Neural crest cell (in vitro differentiated cells): Measurements from ENCODE around the gene NELFB. TPM values are rescaled to one million over a fixed set of nuclear protein-coding genes. Genes with fewer than 3 reads are reported as not detected.
"Not testable (repeated sequence)": the region's sequence is repeated elsewhere in the genome, so short reads cannot be mapped to it uniquely, and the experiment has no call there.

ENCODE experiments used
- DNase-seq: peaks from one replicate; pipeline ENCODE4 v3.0.0; 2021; ENCODE audit warnings: low read depth, mixed read lengths, low spot score
- H3K27ac Mint-ChIP-seq: one replicate; pipeline ENCODE4 v1.8.0; 2021; ENCODE audit warnings: mild to moderate bottlenecking, mixed read lengths; ENCODE audit not compliant: unreplicated experiment
- H3K27me3 Mint-ChIP-seq: 2 replicates; pipeline ENCODE4 v1.8.0; 2021; ENCODE audit warnings: low read depth, mild to moderate bottlenecking, mixed read lengths
- H3K36me3 Mint-ChIP-seq: 2 replicates; pipeline ENCODE4 v1.8.0; 2021; ENCODE audit warnings: low read depth, mild to moderate bottlenecking, mixed read lengths
- H3K4me1 Mint-ChIP-seq: 2 replicates; pipeline ENCODE4 v1.8.0; 2021; ENCODE audit warnings: mixed read lengths
- H3K4me3 Mint-ChIP-seq: one replicate; pipeline ENCODE4 v1.8.0; 2021; ENCODE audit warnings: mild to moderate bottlenecking, mixed read lengths
- H3K9me3 Mint-ChIP-seq: 2 replicates; pipeline ENCODE4 v1.8.0; 2021; ENCODE audit warnings: mixed read lengths
- CTCF ChIP-seq: fragments of 200-600 bp; sonication (generic); conservative IDR thresholded peaks from 2 replicates; pipeline ENCODE4 v1.5.0; 2021; ENCODE audit warnings: antibody characterized with exemption, mild to moderate bottlenecking
- total RNA-seq: library from RNA; stranded (reverse); gene quantifications from 2 replicates; pipeline ENCODE4 v1.2.1, GENCODE V29; 2021

NELFB gene
- total RNA-seq, 1 donor from 2014 or later = 79.0 TPM

GRCh38 chr9:137253717-137254623 is 1.2 kb upstream of the NELFB start:
- Mint-ChIP-seq H3K9me3 (no peaks in the 10 kb centered on the region), H3K27ac (peak overlapping the region; percentile 83), H3K36me3 (peaks cover 2% of the 10 kb centered on the region), H3K27me3 (peaks cover 3% of the 10 kb centered on the region), H3K4me1 (peaks cover 13% of the 10 kb centered on the region), H3K4me3 (peak overlapping the region; percentile 97)
- no peak for DNase-seq
- no peak for TF ChIP-seq CTCF

- DNase-seq = no peak
- TF ChIP-seq CTCF = no peak
- peak overlapping the region; percentile 88 for H3K4me3 Mint-ChIP-seq
- peaks cover 2% of the 10 kb centered on the region for H3K36me3 Mint-ChIP-seq
- no peak overlapping the region for H3K27ac Mint-ChIP-seq
- no peaks in the 10 kb centered on the region for H3K9me3 Mint-ChIP-seq
- H3K4me1 Mint-ChIP-seq = peaks cover 13% of the 10 kb centered on the region
- H3K27me3 Mint-ChIP-seq = peaks cover 3% of the 10 kb centered on the region
Measured at GRCh38 chr9:137255448-137256114, 454 bp downstream of the NELFB start.

- DNase-seq = no peak
- H3K9me3 Mint-ChIP-seq = no peaks in the 10 kb centered on the region
- H3K27me3 Mint-ChIP-seq = peaks cover 3% of the 10 kb centered on the region
- H3K4me3 Mint-ChIP-seq = peak overlapping the region; percentile 88
- peaks cover 8% of the 10 kb centered on the region for H3K4me1 Mint-ChIP-seq
- peaks cover 3% of the 10 kb centered on the region for H3K36me3 Mint-ChIP-seq
- TF ChIP-seq CTCF = no peak
- no peak overlapping the region for H3K27ac Mint-ChIP-seq
Measured at GRCh38 chr9:137256362-137256761, 1.2 kb downstream of the NELFB start.

- no peak overlapping the region for H3K27ac Mint-ChIP-seq
- DNase-seq = no peak
- no peaks in the 10 kb centered on the region for H3K9me3 Mint-ChIP-seq
- H3K4me3 Mint-ChIP-seq = peak overlapping the region; percentile 88
- H3K27me3 Mint-ChIP-seq = peaks cover 3% of the 10 kb centered on the region
- H3K36me3 Mint-ChIP-seq = peaks cover 7% of the 10 kb centered on the region
- no peak for TF ChIP-seq CTCF
- H3K4me1 Mint-ChIP-seq = peaks cover 10% of the 10 kb centered on the region
Measured at GRCh38 chr9:137256856-137257255, 1.7 kb downstream of the NELFB start.

GRCh38 chr9:137262173-137262908 is 7.2 kb downstream of the NELFB start:
- not testable (repeated sequence) for H3K9me3 Mint-ChIP-seq, H3K4me1 Mint-ChIP-seq, H3K36me3 Mint-ChIP-seq, H3K27ac Mint-ChIP-seq, H3K27me3 Mint-ChIP-seq, DNase-seq
- peak overlapping the region; percentile 47 for H3K4me3 Mint-ChIP-seq
- TF ChIP-seq CTCF = peak; percentile 62
